Activated naive CD4-positive, alpha-beta T cell (primary cell): ENCODE data around the gene PAN2.
"Not testable (repeated sequence)": the region's sequence is repeated elsewhere in the genome, so short reads cannot be mapped to it uniquely, and the experiment has no call there.

Source experiments
- DNase-seq, 4 experiments: peaks; one replicate each; lab custom pipeline; 2025; lab: John Stamatoyannopoulos, UW

The PAN2 gene

DNA sequence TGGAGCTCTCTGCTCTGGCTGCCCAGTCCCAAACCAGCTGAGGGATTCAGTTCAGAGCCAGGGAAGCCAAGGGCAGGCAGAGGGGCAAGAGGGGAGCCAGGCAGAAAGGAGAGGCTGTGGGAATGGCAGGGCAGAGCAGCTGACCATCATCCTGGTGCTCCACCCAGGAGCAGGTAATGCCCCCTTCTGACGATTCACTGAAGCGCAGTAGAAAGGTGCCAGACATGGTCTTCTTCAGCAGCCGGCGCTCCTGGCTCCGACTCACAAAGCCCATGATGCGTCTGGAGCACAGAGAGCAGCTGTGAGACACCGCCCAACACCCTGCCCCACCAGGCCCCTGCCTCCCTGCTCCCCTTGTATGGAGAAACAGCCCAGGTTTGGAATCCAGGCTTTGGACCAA is 12.9 kb upstream of the PAN2 start:
- no peak for DNase-seq

DNA sequence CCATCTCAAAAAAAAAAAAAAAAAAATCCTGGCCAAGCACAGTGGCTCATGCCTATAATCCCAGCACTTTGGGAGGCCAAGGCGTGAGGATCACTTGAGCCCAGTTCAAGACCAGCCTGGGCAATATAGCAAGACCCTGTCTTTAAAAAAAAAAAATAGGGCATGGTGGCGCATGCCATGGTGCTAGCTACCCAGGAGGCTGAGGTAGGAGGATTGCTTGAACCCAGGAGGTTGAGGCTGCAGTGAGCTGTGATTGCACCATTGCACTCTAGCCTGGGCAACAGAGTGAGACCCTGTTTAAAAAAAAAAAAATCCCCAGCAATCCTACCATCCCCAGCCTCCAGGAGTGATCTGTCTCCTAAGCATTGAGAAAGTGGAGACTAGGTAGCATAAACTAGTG is 8.5 kb upstream of the PAN2 start:
- DNase-seq = not testable (repeated sequence)

DNA sequence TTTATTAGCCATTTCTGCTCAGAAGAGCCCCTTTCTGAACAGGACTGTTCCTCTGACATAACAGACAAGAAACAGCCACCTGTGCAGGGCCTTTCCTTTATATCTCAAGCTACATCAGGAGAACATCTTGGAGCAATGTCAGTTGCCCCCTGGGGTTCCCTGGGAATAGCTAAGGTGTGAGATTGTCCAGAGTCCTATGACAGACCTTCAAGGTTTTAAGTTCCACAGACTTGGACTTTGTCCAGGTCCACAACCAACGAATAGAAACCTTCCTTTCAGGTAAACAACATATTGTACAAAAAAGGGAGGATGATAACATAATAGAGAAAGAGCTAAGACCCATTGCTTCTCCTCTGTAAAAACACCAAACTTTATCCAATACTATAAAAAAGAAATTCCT is 7.8 kb upstream of the PAN2 start:
- DNase-seq = no peak

DNA sequence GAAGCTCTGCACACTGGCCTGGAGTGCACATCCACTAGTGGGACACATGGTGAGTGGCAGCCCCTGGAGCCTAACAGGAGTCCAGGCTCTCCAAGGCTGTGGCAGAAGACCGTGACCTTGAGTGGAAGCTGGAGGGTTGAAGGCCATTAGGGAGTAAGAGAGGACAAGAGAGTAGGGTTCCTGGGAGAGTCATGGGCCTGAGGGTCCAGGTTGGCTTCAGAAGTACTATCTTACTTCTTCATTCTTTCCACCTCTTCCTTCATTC is 5.3 kb upstream of the PAN2 start:
- DNase-seq = no peak

DNA sequence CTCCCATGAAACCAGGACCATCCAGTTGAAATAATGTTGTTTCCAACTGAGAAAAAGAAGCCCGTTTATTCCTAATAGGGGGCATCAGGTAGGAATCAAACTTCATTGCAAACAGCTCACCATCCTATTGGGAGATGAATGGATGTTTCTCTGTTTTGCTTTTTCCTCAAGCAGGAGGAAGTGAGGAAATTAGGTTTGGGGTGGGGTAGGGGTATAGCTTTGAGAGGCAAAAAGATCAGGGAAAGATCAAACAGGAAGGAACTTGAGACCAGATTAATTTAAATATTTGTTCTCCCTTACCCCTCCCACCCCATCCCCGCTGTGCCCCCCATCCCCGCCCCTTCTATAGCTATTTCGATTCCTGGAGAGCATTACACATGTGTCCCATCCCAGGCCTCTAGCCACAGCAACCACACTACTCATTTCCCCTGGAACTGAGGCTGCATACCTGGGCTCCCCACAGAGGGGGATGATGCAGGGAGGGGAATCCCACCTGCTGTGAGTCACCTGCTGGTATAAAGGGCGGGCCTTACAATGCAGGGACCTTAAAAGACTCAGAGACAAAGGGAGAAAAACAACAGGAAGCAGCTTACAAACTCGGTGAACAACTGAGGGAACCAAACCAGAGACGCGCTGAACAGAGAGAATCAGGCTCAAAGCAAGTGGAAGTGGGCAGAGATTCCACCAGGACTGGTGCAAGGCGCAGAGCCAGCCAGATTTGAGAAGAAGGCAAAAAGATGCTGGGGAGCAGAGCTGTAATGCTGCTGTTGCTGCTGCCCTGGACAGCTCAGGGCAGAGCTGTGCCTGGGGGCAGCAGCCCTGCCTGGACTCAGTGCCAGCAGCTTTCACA is 4.7 kb upstream of the PAN2 start, which contains the start of gene IL23A:
Gene IL23A, plus strand, starts transcription at position 577 of the 850 bp plus-strand sequence. Its CDS starts 161 bp downstream, at position 738.
- DNase-seq = peak; percentile 38 to 68 (median 56)

DNA sequence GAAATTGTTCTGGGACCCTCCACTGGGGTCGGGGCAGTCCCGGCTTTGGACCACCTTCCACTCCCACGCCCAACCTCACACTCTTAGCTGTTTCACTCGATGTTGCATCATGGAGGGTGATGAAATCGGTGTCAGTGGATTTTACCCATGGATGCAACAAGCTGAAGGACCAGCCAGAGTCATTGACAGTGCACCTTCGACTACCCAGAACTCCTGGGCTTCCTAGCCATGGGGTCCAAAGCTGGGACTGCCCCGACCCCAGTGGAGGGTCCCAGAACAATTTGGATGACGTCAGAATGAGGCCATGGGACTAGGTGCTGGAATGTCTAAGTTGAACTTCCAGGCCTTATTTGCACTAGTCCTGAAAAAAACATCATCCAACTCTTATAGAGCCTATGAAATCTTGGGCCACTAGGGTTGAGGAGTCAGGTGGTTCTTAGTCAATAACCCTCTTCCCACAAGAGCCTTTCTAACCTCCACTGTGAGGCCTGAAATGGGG is 4.0 kb upstream of the PAN2 start:
- no peak for DNase-seq

DNA sequence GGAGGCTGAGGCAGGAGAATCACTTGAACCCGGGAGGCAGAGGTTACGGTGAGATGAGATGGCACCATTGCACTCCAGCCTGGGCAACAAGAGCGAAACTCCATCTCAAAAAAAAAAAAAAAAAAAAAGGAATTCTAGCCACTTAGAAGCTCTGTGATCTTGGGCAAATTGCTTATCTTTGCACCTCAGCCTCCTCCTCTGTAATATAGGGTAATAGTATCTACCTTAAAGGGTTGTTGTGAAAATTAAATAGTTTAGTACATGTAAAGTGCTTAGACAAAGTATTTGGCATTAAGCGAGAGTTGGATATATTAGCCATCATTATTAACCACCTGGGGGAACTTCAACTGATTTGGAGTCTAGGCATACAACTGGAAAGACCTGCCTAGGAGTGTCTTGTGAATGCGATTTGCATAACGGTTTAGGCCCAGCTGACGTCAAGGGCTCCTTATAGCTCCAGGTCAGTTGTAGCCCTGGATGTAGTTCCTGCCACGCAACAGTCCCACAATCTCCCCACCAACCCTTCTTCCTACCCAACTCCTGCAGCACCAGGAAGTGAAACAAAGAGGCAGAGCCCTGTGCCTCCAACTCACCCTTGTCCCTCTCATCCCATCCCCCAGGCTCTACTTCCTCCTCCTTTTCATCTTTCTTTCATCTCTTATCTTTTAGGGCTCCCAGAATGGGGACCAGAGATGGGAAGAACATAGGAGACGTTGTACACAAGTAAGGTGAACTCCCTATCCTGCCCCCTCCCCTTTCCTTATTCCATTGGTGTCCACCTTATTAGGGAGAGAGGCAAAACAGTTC is 2.8 kb upstream of the PAN2 start:
- no peak for DNase-seq

DNA sequence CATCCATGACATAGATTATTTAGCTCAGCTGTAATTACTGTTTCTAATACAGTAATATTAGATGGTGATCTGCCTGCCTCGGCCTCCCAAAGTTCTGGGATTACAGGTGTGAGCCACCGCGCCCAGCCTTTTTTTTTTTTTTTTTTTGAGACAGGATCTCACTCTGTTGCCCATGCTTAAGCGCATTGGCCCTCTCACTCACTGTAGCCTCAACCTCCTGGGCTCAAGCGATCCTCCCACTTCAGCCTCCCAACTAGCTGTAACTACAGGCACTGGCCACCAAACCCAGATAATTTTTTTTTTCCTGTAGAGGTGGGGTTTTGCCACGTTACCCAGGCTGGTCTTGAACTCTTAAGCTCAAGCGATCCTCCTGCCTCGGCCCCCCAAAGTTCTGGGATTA is 1.7 kb upstream of the PAN2 start:
- DNase-seq = not testable (repeated sequence)

DNA sequence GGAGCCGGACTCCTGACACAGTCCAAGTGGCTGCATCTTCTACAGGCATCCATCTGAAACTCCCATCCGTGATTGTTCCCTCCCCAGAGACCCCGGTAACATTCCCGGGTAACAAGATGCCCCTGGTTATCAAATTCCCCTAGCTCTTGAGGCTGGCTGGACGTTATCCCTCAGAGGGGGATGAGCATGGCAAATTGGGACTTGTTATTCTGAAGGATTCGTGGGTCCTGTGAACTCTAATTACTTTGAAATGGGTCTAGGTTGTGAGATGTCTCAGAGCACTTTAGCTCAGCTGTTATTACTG is 642 bp upstream of the PAN2 start:
- DNase-seq = no peak

DNA sequence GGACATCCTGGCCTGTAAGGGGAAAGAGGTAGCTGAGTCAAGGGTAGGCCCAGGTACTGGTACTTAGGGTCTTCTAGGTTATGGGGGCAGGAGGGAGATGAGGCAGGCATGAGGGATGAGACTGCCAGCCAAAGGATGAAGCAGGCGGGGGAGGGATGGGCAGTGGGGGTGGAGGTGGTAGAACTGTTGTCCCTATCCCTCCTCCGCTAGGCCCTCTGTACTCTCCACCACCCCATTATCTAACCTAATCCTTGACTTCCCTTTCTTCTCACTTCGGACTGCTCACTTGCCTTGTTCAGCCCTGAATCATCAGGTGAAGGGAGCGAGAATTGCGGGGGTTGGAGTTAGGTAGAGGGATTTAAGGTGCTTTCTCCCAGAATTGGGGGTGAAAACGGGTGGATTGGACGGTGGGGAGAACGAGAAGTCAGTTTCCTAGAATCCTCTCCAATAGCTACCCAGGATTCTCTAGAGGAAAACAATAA is 562 bp downstream of the PAN2 start:
- DNase-seq = no peak

DNA sequence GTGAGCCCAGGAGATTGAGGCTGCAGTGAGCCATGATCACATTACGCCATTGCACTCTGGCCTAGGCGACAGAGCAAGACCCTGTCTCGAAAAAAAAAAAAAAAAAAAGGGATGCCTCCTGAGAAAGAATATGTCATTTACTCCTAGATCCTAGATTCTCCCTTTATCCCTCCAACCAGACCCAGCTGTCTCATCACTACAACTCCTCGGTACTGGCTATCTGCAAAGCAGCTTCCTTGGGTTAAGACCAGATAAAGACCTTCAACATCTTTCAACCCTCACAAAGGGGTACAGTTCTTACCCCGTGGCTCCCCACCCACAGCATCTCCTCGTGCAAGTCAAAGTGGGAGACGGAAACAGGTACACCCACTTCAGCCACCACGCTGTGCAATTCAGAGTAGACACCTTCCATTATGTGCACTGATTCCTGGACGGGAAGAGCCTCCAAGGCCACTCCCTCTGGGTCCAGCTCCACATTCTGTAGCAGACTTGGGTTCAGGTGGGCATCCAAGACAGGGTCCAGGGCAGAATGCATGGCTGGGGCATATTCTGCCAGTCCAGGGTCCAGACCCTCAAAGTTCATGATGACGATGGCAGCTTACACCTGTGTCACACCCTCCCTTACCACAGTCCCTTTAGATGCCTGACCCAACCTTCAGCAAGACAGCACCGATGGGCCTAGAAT is 1.1 kb downstream of the PAN2 start:
- no peak for DNase-seq

DNA sequence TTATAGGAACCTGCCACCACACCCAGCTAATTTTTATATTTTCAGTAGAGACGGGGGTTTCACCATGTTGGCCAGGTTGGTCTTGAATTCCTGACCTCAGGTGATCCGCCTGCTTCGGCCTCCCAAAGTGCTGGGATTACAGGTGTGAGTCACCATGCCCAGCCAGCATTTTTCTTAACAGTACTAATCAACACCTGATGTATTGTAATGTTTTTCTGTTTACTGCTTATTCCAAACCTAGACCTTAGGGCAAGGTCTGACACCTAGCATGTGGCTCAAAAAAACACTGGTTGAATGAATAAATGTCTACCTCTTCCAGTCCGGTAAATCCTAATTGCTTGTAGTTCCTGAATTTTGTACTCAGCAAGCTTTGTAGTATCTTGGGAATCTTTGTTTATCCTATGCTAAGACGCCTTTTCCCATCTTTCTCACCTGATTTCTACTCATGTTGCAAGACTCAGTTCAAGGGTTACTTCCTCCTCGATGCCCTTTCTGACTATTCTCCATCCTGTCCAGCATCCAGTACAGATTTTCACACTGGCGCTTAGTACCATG is 2.8 kb downstream of the PAN2 start:
- no peak for DNase-seq

DNA sequence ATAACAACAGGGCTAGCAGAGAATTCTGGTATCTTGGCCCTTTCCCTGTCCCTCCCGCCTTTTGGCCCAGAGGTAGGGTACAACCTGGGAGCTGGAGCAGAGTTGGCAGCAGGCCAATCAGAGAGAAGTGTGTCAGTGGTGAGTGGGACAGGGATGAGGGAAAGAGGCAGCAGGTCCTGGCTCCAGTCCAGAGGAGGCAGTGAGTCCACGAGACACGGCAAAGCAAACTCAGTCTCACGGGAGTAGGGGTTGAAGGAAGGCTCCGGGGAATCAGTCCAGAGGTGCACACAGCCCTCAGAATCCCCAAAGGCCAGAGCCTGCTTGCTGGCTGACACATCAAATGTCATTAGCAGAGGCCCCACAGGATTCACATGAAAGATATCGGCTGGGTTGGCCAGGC is 7.3 kb downstream of the PAN2 start:
- no peak for DNase-seq

DNA sequence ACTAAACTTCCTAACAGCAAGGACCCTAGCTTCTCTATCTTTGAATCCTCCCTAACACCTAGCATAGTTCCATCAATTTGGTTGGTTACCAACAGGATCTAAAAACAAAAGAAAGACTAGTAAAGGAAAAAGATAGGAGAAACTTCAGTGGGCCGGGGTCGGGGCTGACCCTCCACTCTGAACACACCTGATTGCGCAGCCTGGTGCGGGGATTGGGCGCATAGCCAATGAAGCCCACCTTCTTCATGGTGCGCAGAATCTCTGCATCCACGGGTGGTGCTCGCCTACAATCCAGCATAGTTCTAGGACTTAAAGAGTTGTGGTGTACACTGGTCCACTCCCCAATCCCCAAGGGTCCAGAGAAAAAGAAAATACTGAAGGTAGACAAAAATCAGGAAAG is 7.7 kb downstream of the PAN2 start:
- DNase-seq = no peak

DNA sequence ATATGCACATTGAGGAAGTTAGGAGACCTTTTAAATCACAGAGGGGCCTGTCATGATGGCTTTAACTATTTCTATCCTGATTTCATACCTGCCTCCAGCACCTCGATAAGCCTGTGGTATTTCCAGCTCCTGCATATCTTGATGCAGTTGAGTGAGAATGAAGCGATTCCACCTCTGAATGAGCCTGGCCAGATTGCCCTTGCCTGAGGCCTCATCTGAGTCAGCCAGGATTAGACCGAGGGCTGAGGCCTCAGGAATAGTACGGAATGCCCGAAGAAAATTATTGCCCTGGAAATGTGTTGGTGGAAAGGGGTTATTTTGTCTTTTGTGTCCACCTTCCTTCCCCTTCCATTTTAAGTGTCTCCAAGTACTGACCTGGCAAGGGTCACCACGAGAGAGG is 9.6 kb downstream of the PAN2 start:
- no peak for DNase-seq

DNA sequence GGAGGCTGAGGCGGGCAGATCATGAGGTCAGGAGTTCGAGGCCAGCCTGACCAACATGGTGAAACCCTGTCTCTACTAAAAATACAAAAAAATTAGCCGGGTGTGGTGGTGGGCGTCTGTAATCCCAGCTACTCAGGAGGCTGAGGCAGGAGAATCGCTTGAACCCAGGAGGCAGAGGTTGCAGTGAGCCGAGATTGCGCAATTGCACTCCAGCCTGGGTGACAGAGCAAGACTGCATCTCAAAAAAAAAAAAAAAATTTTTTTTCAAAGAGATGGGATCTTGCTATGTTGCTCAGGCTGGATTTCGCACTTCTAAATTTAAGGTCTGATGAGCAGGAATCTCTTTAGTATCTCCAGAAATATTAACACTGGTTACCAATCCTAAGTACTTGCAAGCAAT is 12.2 kb downstream of the PAN2 start:
- not testable (repeated sequence) for DNase-seq

DNA sequence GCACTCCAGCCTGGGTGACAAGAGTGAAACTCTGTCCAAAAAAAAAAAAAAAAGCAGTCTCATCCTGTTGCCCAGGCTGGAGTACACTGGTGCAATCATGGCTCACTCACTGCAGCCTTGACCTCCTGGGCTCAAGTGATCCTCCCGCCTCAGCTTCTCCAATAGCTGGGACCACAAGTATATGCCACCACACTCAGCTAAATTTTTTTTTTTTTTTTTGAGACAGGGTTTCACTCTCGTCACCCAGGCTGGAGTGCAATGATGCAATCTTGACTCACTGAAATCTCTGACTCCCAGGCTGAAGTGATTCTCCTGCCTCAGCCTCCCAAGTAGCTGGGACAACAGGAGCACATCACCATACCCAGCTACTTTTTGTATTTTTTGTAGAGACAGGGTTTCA is 12.8 kb downstream of the PAN2 start:
- no peak for DNase-seq

DNA sequence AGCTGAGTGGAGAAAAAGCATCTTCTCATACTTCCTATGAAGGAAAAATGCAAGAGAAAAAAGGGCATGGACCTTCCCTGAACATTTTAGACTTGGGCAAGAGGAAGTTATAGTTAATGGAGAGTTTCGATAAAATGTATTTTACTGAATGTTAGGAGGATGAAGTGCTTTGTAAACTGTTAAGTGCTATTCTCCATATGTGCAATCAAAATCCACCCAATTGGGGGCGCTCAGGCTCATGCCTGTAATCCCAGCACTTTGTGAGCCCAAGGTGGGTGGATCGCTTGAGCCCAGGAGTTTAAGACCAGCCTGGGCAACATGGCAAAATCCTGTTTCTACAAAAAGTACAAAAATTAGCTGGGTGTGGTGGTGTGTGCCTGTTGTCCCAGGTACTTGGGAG is 16.1 kb downstream of the PAN2 start:
- no peak for DNase-seq

DNA sequence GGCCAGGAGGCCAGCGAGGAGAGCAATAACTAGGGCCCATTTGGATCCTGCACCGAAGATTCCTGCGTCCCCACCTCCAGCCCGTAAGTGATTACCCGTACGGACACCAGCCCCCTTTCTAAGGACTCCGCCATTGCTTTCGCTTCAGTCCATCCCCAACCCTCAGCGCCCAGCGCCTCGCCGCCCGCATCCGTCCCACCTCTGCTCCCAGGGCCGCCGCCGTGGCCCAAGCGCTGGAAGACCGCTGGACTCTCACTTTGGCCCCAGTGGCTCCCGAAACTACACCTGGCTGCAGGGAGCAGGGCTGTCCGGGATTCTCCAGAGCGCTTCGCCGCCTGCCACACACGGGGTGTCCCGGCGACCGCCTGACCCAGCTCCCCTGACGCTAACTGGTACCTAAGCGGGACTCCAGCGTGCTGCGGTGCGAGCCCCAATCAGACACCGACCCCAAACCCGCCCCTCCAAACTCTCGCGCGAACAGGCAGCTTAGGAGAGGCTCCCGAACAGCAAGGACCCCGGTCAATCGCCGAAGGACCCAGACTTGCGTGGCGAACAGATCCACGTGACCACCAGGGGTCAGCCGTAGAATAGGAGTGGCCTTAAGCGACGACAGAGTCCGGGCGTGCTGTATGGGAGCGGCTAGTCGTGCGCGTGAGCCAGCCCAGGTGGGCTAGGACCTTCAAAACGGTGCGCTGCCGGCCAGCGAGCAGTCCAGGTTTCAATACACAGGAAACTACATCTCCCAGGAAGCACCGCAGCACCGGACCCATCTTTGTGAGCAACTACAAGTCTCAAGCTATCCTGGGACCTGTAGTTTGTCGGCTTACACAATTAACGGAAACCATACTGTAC is 18.0 kb downstream of the PAN2 start, which contains the start of gene CNPY2:
Gene CNPY2, minus strand, starts transcription at position 367 of the 852 bp plus-strand sequence. CDS start 771 bp downstream, outside the sequence.
- DNase-seq = peak; percentile 68 to 86 (median 83)

DNA sequence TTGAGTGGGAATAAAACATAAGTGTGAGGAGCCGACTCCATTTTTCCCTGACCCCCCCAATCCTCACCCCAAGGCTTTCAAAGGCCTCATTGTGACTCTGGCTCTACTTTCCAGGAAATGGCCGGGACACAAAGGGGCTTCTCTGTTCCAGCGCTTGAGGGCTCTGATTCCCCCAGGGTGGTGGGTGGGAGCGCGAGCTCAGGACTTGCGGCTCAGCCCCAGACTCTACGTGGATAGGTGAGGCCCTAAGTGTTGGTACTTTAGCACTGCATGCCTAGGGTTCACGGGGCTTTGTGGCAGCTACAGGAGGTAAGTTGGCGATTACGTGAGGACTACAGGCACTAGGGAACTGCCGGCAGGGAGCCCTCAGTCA is 18.6 kb downstream of the PAN2 start:
- DNase-seq = no peak

DNA sequence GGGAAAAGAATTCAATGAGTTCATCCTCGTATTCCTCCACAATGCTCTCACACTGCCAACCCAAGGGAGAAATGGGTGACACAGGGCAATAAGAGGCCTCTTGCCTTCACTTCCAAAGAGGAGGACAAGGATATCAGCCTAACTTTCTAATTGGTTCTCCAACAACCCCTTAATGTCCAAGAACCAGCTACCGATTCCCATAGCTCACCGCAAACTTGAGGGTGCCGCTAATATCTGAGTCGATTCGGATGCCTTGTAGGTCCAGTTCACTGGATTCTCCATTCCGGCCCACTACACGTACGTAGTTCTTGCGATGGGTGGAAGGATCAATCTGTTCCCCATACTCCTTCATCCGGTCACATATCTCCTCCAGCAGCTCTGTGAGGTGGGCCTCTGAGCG is 22.8 kb downstream of the PAN2 start:
- no peak for DNase-seq
